ENCODE data around the gene GRHL1. TPM values are rescaled to one million over a fixed set of nuclear protein-coding genes. Genes with fewer than 3 reads are reported as not detected.

Gene GRHL1
- total and polyA plus RNA-seq, 2 donors (not counting 3 experiments of a cell fraction or from before 2014, with no cell fraction given), result 0.37 to 1.1 TPM

- no peak overlapping the region for H3K4me2 ChIP-seq (ENCODE audit: insufficient read depth, low read length)
- TF ChIP-seq MYC (IDR thresholded peaks at IDR 0.05; ENCODE audit: low read depth, low read length), result no peak
- TF ChIP-seq POLR2A (IDR thresholded peaks at IDR 0.05; ENCODE audit: low read depth, low read length), result no peak
- TF ChIP-seq JUN (IDR thresholded peaks at IDR 0.05; ENCODE audit: borderline replicate concordance, insufficient read depth, insufficient read length, low read depth), result no peak
- TF ChIP-seq CTCF (IDR thresholded peaks at IDR 0.05; ENCODE audit: extremely low read depth in 1 of 2, insufficient read depth in 1 of 2, low read depth in 1 of 2, low read length in 2 of 2), result no peak
- no peak for TF ChIP-seq FOS (IDR thresholded peaks at IDR 0.05; ENCODE audit: borderline replicate concordance, insufficient read depth, low read length)
- no peak for TF ChIP-seq POLR2AphosphoS5 (IDR thresholded peaks at IDR 0.05; ENCODE audit: insufficient read depth, low read depth, low read length)
- H3K36me3 ChIP-seq (ENCODE audit: control insufficient read depth in 2 of 2, extremely low read depth in 1 of 2, insufficient read depth in 2 of 2, low read length in 2 of 2), result no peaks in the 10 kb centered on the region
- H3K9me3 ChIP-seq (replicated peaks; ENCODE audit: control insufficient read depth, insufficient read depth, low read length), result no peaks in the 10 kb centered on the region
- CTCF ChIA-PET, result interaction anchor here (1.5 to 4.2 kb wide), 8 partner anchors 13 to 400 kb away, joined by 3 to 52 read pairs (median 8); no protein-coding TSS in a partner anchor
- H3K4me1 ChIP-seq (ENCODE audit: control insufficient read depth, extremely low read depth, insufficient read depth, low read length), result peaks cover 24% of the 10 kb centered on the region
- no peaks in the 10 kb centered on the region for H3K27me3 ChIP-seq (ENCODE audit: control insufficient read depth in 2 of 2, insufficient read depth in 2 of 2, low read length in 2 of 2)
- no peaks in the 10 kb centered on the region for H4K20me1 ChIP-seq (replicated peaks; ENCODE audit: control insufficient read depth, extremely low read depth, insufficient read depth, low read length)
- FAIRE-seq (no peak), DNase-seq (ENCODE audit: low read depth, low spot score) (no peak)
- H3K9ac ChIP-seq (replicated peaks; ENCODE audit: extremely low read depth, insufficient read depth, low read length), result no peak overlapping the region
- H2AFZ ChIP-seq (ENCODE audit: low read depth, low read length), result no peak overlapping the region
- H3K9me1 ChIP-seq (replicated peaks; ENCODE audit: control insufficient read depth, extremely low read depth, insufficient read depth, low read length), result no peaks in the 10 kb centered on the region
- dilution Hi-C loops (cut with MboI; ENCODE audit: extremely low pct_ligation_motif_present, low sequenced_read_pairs) (no loop called here), intact Hi-C loops (cut with micrococcal nuclease) (no loop called here)
- no peak overlapping the region for H3K27ac ChIP-seq (ENCODE audit: insufficient read depth, low read depth, low read length)
- H3K79me2 ChIP-seq (ENCODE audit: control insufficient read depth, insufficient read depth, low read length), result no peaks in the 10 kb centered on the region
- POLR2A ChIA-PET, result no interaction called here
- no TSS peak for BruUV-seq (replicated peaks)
- H3K4me3 ChIP-seq (replicated peaks in 1 of 3; ENCODE audit: insufficient read depth in 1 of 3, low read depth in 1 of 3, low read length in 3 of 3), result no peak overlapping the region
Measured at GRCh38 chr2:10035053-10035422, 83.5 kb downstream of the GRHL1 start.

GRCh38 chr2:10035633-10036032 lies 84.1 kb downstream of the GRHL1 start:
- Histone ChIP-seq H4K20me1 (replicated peaks; ENCODE audit: control insufficient read depth, extremely low read depth, insufficient read depth, low read length) (no peaks in the 10 kb centered on the region), H3K4me3 (replicated peaks in 1 of 3; ENCODE audit: insufficient read depth in 1 of 3, low read depth in 1 of 3, low read length in 3 of 3) (no peak overlapping the region), H3K27me3 (ENCODE audit: control insufficient read depth in 2 of 2, insufficient read depth in 2 of 2, low read length in 2 of 2) (no peaks in the 10 kb centered on the region), H2AFZ (ENCODE audit: low read depth, low read length) (peak overlapping the region; percentile 15), H3K79me2 (ENCODE audit: control insufficient read depth, insufficient read depth, low read length) (no peaks in the 10 kb centered on the region), H3K27ac (ENCODE audit: insufficient read depth, low read depth, low read length) (no peak overlapping the region), H3K9me1 (replicated peaks; ENCODE audit: control insufficient read depth, extremely low read depth, insufficient read depth, low read length) (no peaks in the 10 kb centered on the region), H3K9me3 (replicated peaks; ENCODE audit: control insufficient read depth, insufficient read depth, low read length) (no peaks in the 10 kb centered on the region), H3K4me1 (ENCODE audit: control insufficient read depth, extremely low read depth, insufficient read depth, low read length) (peaks cover 24% of the 10 kb centered on the region), H3K4me2 (ENCODE audit: insufficient read depth, low read length) (no peak overlapping the region), H3K36me3 (ENCODE audit: control insufficient read depth in 2 of 2, extremely low read depth in 1 of 2, insufficient read depth in 2 of 2, low read length in 2 of 2) (no peaks in the 10 kb centered on the region), H3K9ac (replicated peaks; ENCODE audit: extremely low read depth, insufficient read depth, low read length) (no peak overlapping the region)
- no TSS peak for BruUV-seq (replicated peaks)
- DNase-seq (ENCODE audit: low read depth, low spot score) (no peak), FAIRE-seq (no peak)
- dilution Hi-C loops (cut with MboI; ENCODE audit: extremely low pct_ligation_motif_present, low sequenced_read_pairs) (no loop called here), intact Hi-C loops (cut with micrococcal nuclease) (loop anchor here (2.0 kb wide), 1 partner anchor 43 kb away; no protein-coding TSS in a partner anchor)
- no peak for TF ChIP-seq EZH2 (IDR thresholded peaks at IDR 0.05; ENCODE audit: borderline replicate concordance, low read depth, low read length, severe bottlenecking)
- no peak for TF ChIP-seq POLR2A (IDR thresholded peaks at IDR 0.05; ENCODE audit: low read depth, low read length)
- TF ChIP-seq GATA2 (IDR thresholded peaks at IDR 0.05; ENCODE audit: insufficient read depth, insufficient read length, low read depth, low read length), result no peak
- TF ChIP-seq, protein P1, sequence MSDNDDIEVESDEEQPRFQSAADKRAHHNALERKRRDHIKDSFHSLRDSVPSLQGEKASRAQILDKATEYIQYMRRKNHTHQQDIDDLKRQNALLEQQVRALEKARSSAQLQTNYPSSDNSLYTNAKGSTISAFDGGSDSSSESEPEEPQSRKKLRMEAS (IDR thresholded peaks at IDR 0.05; ENCODE audit: insufficient read depth, insufficient read length), result no peak
- TF ChIP-seq POLR2AphosphoS5 (IDR thresholded peaks at IDR 0.05; ENCODE audit: insufficient read depth, low read depth, low read length), result no peak
- no peak for TF ChIP-seq CTCF (IDR thresholded peaks at IDR 0.05; ENCODE audit: extremely low read depth in 1 of 2, insufficient read depth in 1 of 2, low read depth in 1 of 2, low read length in 2 of 2)
- TF ChIP-seq FOS (IDR thresholded peaks at IDR 0.05; ENCODE audit: borderline replicate concordance, insufficient read depth, low read length), result no peak
- no peak for TF ChIP-seq MYC (IDR thresholded peaks at IDR 0.05; ENCODE audit: low read depth, low read length)
- TF ChIP-seq JUN (IDR thresholded peaks at IDR 0.05; ENCODE audit: borderline replicate concordance, insufficient read depth, insufficient read length, low read depth), result no peak
- ChIA-PET POLR2A (no interaction called here), CTCF (interaction anchor here (0.9 to 4.2 kb wide), 16 partner anchors 8 to 399 kb away, joined by 3 to 52 read pairs (median 6); no protein-coding TSS in a partner anchor)

All from endothelial cell of umbilical vein (primary cell).